Activated CD8-positive, alpha-beta memory T cell treated with anti-CD3 and anti-CD28 coated beads for 24 hours (primary cell): ENCODE results near the gene LMCD1.

Source experiments
- DNase-seq: peaks from one replicate; pipeline ENCODE4 v3.0.0-alpha.2; 2020

Gene LMCD1

GRCh38 chr3:8485141-8485870 is 16.3 kb upstream of the LMCD1 start:
- DNase-seq: no peak

DNA sequence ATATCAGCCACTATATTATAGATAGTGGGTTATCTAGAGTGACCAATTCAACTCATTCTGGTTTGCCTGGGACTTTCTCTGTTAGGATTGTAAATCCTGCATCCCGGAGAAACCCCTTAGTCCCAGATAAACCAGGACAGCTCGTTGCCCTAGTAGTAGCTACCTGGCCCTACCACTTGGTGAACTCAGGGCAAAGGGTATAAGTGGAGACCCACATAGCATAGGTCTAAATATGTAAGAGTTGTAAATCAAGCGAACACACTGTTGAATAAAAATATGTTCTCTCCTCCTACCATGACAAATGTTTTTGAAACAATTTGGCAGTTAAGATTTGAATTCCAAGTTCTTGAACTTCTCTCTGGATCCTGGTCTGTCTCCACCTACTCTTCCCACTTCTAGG is 15.7 kb upstream of the LMCD1 start:
- DNase-seq: no peak

DNA sequence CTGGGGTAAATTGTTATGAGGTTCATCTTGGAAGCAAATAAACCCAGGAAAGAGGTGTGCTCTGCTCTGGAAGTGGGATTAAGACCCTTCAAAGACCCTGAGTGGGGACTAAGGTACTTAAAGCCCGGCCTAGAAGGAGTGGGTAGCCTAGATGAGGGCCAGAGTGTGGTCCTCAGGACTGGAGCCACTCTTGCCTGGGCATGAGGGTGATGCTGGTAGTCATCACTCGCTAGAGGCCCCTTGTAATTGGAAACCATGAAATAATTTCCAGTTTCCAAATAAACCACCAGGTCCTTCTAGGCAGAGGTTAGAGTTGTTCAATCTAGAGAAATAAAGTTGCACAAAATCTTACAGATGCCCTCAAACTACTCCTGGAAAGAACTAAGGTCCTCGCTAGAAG is 15.2 kb upstream of the LMCD1 start:
- DNase-seq: no peak

- no peak for DNase-seq
Observed at GRCh38 chr3:8486936-8487335, 14.7 kb upstream of the LMCD1 start.

DNA sequence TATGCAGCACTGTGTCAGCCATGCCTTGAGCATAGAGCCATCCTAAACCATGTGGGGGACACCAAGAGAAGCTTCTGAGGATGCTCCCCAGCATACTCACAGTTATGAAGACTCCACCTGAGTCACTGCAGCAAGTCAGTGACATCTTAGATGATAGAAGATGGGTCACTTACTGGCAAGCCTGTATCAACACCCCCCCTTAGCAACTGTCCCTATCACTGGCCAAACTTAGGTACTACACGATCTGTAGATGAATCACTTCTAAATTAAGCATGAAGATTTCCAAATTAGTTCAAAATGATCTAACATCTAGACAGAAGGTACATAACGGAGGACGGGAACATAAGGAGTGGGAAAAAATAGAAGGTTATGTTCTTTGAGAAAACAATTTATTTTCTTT is 13.2 kb upstream of the LMCD1 start:
- no peak for DNase-seq

- DNase-seq: no peak
Observed at GRCh38 chr3:8488877-8489276, 12.7 kb upstream of the LMCD1 start.

GRCh38 chr3:8489278-8489792 is 12.3 kb upstream of the LMCD1 start:
- no peak for DNase-seq

DNA sequence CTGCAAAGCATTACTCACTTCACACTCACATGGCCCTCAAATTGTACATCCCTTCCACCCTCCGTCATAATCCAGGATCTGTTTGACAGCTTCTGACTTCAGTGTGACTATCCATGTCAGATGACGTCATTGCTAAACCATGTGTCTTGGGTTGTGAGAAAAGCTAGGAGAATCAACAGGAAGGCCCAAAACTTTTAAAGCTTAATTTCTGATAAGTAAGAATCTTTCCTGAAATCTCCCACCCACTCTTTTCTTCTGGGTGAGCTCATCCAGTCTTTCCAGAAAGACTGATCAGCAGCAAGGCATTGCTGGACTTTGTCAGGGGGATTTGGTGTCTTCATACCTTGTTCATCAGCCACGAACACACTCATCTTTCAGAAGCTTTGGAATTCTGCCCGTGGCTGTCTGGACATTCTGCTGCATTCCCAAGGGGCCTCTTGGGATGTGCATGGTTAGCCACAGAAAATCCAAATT is 11.5 kb upstream of the LMCD1 start:
- no peak for DNase-seq

DNA sequence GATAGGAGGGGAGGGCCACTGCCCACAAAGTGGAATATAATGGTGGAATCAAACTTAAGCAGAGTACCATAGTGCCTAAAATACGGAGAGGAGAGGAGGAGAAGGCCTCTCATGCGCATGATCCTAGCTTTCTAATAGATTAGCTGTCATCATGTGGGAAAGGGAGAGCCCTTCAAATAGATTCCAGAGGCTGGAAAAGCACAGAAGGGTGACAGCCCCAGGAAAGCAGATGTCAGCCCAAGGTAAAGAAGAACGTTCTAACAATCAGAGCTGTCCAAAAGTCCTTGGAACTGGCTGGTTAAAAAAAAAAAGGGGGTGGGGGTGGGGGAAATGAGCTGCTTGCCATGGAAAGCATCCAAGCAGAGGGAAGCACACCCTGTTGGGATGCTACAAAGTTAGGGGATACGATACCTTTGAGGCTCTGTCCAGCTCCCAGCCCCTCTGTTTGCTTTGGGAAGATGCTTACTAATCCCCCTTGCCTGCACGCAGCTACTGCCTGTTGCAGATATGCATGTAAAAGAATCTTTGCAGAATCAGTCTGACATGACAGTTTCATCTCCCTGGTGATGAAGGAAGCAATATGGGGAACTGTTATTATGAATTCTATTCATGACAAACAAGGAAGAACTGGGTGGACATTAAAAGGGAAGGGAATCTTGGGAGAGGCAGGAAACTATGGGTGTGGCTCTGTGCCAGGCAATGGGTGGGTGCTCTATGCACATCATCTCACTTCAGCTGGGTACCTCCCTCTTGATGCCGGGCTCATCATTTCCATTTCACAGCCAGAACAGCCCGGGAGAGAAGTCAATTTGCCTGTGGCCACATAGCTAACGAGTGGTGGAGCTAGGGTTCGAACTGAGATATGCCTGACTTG is 10.1 kb upstream of the LMCD1 start:
- DNase-seq: no peak

GRCh38 chr3:8492744-8493511 is 8.7 kb upstream of the LMCD1 start:
- no peak for DNase-seq

- no peak for DNase-seq
Observed at GRCh38 chr3:8493744-8494143, 7.9 kb upstream of the LMCD1 start.

DNA sequence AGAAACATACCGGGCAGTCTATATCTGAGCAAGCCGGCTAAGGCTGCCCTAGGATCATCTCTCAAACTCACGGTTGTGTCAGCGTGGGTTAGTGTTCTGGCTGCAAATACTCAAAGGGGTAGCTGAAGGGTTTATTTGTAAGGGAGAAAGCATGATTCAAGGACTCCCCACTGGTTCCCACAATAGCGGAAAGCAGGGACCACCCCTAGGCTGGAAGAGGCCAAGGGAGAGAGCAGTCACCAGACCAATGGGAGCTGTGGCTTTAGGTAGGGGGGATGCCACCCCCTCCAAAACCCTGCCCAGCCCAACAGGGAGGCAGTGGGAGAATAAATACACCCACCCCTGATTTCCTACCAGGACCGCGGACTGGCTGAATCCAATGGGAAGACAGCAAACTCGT is 7.3 kb upstream of the LMCD1 start:
- no peak for DNase-seq

DNA sequence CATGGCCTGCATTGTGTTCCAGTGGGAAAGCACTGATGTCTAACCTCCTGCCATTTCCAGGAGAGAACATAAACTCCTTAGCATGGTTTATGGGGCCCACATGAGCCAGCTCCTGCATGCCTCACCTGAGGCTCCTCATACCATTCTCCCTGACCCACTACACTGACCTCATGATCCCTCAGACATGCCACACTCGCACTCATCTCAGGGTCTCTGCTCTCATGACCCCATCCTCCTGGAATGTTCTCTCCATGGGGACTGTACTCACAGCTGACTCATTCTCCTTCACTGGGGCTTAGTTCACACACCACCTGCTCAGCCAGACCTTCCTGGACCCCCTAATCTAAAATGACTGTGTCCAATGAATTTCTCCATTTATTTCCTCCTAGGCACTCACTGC is 4.0 kb upstream of the LMCD1 start:
- no peak for DNase-seq

DNA sequence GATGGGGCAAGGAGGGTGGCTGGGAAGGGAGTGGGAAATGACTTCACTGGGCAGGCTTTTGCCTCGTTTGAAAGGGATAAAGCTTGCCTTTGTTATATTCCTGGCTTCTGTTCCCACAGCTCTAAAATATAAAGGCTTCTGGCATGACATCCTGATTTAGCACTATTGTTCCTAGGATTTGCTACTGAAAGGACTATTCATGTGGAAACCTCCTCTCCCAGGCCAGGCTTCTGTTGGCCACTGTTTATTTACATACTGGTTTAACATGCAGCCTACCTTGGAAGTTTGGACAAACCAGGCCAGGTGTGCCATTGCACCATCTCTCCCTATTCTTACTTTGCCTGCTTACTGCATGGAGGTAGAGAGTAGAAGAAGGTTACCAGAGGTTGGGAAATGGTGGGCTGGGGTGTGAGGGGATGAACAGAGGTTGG is 2.4 kb upstream of the LMCD1 start:
- no peak for DNase-seq

DNA sequence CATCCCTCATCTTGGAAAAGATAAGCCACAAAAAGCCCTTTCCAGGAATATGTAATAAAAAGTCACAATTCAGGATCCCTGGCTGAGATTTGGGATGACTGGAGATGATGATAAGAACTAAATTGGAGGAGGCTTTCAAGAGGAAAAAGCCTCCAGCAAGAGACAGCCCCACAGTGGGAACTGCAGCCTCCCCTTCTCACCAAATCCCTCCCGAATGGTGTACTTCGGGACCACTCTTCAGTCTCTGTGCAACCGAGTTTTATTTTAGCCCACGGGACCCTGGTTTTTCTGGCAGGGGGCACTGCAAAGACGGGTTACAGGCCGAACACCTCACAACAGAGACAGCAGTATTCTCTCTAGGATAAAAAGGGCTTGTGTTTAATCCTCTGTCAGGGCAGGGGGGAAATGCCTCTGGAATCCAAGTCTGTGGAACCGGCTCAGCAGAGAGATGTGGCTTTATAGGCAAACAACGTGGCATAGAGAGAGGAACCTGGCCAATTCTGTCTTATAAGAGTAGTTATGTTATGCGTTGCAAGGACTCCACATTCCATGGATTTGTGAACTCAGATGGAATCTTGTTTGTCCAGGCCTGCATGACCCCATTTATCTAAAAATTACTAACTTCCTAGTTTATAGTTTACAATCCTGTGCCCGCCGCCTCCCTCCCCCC is 1.2 kb upstream of the LMCD1 start:
- no peak for DNase-seq

DNA sequence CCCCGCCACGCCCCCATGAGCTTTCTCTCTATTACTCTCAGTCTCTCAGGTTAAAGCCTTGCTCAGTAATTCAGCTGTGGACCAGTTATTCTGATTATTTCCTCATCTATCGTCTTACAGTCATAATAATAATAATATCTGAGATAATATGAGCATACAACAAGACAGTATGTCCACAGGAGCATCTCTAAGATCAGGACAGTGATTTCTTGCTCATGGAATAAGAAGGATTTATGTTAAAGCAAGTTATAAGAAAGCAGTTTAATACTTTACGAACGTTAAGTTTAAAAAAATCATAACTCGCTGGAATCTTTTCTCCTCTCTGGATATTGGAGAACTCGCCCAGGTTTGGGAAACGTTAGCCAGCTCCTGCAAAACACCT is 643 bp upstream of the LMCD1 start:
- no peak for DNase-seq

GRCh38 chr3:8503461-8503860 is 1.8 kb downstream of the LMCD1 start:
- no peak for DNase-seq

- no peak for DNase-seq
Observed at GRCh38 chr3:8503871-8504610, 2.4 kb downstream of the LMCD1 start.

- DNase-seq: no peak
Observed at GRCh38 chr3:8504611-8504973, 3.0 kb downstream of the LMCD1 start.

DNA sequence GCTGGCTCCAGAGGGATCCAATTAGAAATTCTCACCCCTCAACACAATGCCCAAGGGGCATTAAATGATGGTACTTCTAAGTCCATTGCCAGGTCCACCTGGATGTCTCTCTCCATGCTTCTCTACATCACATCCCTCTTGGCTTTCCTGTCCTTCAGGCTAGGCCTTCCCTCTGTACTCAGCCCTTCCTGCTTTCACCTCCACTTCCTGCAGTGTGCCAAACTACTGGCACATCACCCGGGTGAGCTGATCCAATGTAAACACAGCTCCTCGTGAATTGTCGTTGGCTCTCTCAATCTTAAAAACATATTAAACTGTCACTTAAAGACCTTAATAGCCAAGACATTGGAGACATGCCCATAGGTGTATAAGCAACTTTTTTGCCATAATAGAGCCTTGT is 4.0 kb downstream of the LMCD1 start:
- no peak for DNase-seq

GRCh38 chr3:8506571-8507061 is 5.0 kb downstream of the LMCD1 start:
- DNase-seq: no peak

DNA sequence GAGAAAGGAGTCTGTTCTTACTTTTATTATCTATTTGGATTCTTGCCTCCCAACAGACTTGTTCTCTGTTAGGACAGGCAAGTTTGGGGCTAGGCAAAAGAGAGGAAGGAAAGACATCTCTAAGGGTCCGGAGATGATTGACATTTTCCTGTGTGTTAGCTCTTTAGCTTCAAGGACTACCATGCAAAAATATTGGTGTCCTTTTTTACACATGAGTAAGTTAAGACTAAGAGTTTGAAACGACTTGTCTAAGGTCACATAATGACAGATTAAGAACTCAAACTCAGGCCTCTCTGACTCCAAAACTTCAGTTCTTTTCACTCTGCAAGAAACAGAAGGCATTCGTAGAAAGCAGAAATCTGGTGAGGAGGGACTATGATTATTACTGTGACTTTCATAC is 5.9 kb downstream of the LMCD1 start:
- no peak for DNase-seq
